SIG-M5 treated with dmso at 0.1 percent for 504 hours (cell line): ENCODE measurements around the gene GNB3.

Experiments
- DNase-seq: peaks from one replicate; lab custom pipeline; 2025; ENCODE audit not compliant: unreplicated experiment; lab: John Stamatoyannopoulos, UW

The GNB3 gene

GRCh38 chr12:6823182-6824084, 17.3 kb upstream of the GNB3 start:
- DNase-seq, result no peak

DNA sequence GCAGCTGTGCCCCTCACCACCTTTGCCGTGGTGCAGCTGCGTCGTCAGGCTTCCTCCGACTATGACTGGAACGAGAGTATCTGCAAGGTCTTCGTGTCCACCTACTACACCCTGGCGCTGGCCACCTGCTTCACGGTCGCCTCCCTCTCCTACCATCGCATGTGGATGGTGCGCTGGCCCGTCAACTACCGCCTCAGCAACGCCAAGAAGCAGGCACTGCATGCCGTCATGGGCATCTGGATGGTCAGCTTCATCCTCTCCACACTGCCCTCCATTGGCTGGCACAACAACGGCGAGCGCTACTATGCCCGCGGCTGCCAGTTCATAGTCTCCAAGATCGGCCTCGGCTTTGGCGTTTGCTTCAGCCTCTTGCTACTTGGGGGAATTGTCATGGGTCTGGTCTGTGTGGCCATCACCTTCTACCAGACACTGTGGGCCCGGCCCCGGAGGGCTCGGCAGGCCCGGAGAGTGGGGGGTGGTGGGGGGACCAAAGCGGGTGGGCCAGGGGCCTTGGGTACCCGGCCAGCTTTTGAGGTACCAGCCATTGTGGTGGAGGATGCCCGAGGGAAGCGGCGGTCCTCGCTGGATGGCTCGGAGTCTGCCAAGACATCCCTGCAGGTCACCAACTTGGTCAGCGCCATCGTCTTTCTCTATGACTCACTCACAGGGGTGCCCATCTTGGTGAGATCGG, 16.5 kb upstream of the GNB3 start:
- no peak for DNase-seq

- DNase-seq, result no peak
These were observed 15.8 kb upstream of the GNB3 start for GRCh38 chr12:6824901-6825381.

DNA sequence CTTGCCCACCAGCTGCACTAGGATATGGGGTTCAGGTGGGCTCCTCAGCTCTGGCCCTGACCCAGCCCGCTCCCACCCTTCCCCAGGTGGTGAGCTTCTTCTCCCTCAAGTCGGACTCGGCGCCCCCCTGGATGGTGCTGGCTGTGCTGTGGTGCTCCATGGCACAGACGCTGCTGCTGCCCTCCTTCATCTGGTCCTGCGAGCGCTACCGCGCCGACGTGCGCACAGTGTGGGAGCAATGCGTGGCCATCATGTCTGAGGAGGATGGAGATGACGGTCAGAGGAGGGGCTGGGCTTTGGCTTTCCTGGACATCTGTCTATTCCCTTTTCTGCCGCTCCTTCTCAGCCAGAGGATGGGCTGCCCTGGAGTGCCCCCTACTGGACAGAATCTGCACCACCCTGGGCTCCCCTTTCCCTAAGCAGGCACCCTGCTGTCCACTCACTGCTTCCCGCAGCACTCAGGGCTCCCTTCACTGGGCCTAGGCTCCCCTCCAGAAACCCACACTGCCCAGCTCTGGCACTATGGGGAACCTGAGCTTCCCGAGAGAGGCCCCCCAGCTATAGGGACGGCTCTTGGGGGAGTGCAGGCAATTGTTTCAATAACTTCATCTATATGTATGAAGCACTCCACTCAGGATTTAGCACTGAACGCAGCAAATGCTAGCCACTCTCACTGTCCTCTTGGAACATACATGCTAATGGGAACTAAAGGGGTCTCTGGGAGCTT, 15.2 kb upstream of the GNB3 start:
- peak; percentile 79 for DNase-seq

DNA sequence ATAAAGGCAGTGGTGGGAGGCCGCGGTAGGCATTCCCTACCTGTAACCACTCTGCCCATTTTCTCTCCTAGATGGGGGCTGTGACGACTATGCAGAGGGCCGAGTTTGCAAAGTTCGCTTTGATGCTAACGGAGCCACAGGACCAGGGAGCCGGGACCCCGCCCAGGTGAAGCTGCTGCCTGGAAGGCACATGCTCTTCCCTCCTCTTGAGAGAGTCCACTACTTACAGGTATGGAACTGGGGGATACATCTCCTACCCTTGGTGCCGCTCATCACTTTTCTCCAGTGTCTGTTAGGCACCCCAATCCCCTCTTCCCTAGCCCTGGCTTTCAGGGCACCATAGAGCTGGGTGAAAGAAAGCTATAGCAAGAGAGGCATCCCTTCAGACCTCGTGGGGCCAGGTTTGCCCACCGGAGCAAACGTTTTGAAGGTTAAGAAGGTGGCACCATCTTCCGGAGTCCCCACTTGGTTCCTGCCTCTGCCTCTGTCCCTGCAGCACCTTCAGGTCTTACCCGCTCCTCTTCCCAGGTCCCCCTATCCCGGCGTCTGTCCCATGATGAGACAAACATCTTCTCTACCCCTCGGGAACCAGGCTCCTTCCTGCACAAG, 14.5 kb upstream of the GNB3 start:
- DNase-seq, result no peak

DNA sequence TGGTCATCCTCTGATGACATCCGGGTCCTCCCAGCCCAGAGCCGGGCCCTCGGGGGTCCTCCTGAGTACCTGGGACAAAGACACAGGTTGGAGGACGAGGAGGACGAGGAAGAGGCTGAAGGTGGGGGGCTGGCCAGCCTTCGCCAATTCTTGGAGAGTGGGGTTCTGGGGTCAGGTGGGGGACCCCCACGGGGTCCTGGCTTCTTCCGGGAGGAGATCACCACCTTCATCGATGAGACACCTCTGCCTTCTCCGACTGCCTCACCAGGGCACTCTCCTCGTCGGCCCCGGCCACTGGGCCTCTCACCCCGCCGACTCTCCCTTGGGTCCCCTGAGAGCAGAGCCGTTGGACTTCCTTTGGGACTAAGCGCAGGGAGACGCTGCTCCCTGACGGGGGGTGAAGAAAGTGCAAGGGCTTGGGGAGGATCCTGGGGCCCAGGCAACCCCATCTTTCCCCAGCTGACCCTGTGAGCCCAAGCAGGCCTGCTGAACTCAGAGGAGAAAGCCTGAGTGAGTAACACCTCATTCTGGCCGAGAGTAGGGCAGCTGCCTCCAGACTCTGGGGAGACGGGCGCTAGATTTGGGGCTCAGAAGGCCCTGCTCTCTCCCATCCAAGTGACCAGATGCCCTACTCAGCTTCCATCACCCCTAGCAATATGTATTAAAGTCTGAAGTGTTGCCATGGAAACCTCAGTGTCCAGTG, 13.8 kb upstream of the GNB3 start:
- DNase-seq, result no peak

- DNase-seq, result peak; percentile 37
These were observed 13.3 kb upstream of the GNB3 start for GRCh38 chr12:6827437-6827911.

GRCh38 chr12:6827982-6828780, 12.5 kb upstream of the GNB3 start, which contains the start of gene P3H3:
TSS of gene P3H3 (plus strand) at chr12:6828407. CDS start at chr12:6828441, 34 bp downstream.
- no peak for DNase-seq

- no peak for DNase-seq
These were observed 11.8 kb upstream of the GNB3 start for GRCh38 chr12:6828781-6829535.

DNA sequence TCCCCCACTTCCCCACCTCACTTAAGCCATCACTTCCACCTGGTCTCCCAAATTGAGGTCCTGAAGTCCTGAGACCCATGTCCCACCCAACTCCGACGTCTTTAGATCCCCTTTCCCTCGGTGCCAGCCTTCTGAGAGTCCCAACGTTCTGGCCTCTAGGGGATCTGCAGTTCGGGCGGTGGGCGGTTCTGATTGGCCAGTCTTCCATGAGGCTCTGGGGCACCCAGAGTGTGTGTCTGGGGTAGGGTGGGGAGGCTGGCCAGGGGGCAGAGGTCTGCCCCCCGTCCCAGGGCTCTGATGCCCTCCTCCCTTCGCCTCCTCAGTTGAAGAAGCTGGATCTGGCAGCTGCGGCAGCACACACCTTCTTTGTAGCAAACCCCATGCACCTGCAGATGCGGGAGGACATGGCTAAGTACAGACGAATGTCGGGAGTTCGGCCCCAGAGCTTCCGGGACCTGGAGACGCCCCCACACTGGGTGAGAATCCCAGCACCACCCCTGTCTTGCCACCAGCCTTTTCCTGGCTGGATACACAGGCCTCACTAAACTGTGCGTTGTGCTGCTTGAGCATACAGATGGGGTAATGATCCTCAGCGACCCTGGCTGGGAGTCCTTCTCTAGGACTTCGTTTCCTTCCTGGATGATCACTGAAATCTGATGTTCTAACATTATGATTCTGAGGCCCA, 11.0 kb upstream of the GNB3 start:
- no peak for DNase-seq

DNA sequence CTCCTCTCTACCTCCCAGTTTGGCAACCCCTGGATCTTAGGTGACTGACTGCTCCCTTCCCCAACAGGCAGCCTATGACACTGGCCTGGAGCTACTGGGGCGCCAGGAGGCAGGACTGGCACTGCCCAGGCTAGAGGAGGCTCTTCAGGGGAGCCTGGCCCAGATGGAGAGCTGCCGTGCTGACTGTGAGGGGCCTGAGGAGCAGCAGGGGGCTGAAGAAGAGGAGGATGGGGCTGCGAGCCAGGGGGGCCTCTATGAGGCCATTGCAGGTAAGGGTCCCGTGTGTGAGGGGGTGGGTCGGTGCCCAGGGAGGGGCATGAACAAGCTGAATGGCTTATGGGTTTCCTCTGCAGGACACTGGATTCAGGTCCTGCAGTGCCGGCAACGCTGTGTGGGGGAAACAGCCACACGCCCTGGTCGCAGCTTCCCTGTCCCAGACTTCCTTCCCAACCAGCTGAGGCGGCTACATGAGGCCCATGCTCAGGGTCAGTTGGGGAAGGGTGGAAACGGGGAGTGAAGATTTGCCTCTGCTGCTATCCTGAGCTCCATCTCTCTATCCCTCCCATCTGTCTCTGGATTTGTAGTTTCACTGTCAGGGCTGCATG, 10.3 kb upstream of the GNB3 start:
- DNase-seq, result no peak

- no peak for DNase-seq
These were observed 9.7 kb upstream of the GNB3 start for GRCh38 chr12:6830999-6831398.

DNA sequence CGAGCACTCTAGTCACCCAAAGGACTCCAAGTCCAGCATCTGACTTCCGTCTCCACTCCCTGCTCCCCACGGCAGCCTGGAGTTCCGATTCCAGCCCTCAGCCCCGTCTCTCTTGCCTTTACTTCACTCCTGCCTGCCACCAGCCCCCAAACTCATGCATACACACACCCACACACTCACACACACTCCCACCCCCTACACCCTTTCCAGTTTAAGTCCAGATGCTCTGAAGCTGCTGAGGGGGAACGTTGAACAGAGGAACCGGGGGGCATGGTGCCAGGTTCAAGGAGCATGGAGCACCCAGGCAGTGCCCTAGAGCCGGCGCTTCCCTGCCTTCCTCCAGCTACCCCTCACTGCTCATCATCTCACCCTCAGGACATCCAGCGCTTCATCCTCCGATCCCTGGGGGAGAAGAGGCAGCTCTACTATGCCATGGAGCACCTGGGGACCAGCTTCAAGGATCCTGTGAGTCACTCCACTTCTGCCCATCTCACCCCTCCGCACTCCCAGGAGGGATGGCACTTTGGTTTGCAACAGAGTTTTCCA, 9.2 kb upstream of the GNB3 start:
- DNase-seq, result no peak

DNA sequence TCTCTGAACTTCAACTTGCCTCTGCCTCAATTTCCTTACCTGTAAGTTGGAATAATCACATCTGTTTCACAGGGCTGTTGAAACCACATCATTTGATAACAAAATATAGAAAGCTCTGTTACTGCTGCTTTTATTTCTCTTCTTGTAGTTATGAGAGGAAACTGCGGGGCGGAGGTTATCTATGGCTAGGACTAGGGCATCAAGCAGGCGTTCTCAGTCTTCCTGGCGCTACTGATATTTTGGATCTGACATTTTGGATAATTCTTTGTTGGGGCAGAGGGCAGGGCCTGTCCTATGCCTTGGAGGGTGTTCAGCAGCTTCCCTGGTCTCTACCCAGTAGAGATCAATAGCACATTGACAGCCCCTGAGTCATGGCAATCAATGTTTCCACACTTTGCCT, 8.6 kb upstream of the GNB3 start:
- no peak for DNase-seq

DNA sequence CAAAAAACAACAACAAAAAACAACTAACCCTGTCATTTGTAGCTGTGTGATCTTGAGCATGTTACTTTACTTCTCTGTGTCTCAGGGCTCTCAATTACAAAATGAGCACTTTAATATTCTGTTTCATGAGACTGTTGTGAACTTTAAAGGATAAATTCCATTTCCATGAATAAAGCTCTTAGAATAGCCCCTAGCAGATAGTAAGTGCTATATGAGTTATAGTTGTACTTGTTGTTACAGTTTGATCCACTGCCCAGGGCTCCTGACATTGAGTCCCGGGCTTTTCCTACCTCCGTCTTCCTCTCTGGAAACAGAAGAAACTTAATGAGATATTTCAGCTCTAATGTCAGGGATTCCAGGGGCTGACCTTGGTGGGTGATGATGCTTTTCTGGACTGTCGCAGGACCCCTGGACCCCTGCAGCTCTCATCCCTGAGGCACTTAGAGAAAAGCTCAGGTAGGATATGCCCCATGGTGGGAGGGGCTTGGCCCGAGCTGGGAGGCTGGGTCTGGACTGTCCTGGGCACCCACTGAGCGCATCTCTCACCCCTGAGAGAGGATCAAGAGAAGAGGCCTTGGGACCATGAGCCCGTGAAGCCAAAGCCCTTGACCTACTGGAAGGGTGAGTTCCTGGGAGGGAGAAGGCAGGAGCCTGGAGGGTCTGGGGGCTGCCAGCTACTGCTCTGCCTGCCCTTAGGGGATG, 7.4 kb upstream of the GNB3 start:
- no peak for DNase-seq

DNA sequence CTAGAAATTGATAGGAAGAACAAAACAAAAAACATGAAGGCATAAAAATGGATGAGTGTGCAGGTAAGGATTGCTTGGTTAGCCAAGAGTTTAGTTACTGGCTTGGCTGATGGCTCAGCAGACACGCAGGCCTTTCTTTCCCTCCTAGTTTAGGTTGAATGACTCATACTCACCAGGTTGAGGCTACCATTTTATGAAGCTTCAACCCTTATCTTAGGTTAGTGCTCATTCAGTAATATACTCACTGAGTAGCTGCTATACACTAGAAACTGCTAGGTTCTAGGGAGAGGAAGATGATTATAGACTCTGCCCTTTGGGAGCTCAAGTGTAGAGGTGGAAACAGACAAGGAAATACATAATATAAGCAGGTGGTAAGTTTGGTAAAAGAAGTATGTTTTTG, 6.5 kb upstream of the GNB3 start:
- no peak for DNase-seq

DNA sequence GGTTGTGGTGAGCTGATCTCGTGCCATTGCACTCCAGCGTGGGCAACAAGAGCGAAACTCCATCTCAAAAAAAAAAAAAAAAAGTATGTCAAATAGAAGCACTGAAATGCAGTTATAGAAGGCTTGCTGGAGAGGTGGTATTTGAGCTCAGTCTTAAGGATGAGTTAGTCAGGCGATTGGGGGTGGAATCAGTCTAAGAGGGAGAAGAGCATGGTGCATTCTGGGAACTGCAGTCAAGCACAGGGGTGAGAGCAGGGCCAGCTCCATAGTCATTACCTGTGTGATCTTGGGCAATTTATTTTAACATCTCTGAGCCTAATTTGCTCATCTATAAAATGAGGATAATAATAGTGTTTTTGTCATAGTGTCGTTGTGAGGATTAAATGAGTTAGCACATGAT, 5.9 kb upstream of the GNB3 start:
- no peak for DNase-seq
